Measurements from ENCODE around the gene CASTOR1. TPM values are rescaled to one million over a fixed set of nuclear protein-coding genes. Genes with fewer than 3 reads are reported as not detected.

CASTOR1 gene
- total and polyA plus RNA-seq, 2 donors (not counting 3 experiments of a cell fraction or from before 2014, with no cell fraction given), result 8.1 to 26.8 TPM

- no peaks in the 10 kb centered on the region for H4K20me1 ChIP-seq (replicated peaks; ENCODE audit: control insufficient read depth, extremely low read depth, insufficient read depth, low read length)
- no peak overlapping the region for H3K9ac ChIP-seq (replicated peaks; ENCODE audit: extremely low read depth, insufficient read depth, low read length)
- intact Hi-C loops (cut with micrococcal nuclease), result no loop called here
- FAIRE-seq, result no peak
- dilution Hi-C loops (cut with MboI; ENCODE audit: extremely low pct_ligation_motif_present, low sequenced_read_pairs), result no loop called here
- H3K27ac ChIP-seq (ENCODE audit: insufficient read depth, low read depth, low read length), result no peak overlapping the region
- no peak overlapping the region for H3K4me2 ChIP-seq (ENCODE audit: insufficient read depth, low read length)
- no peak for TF ChIP-seq EZH2 (IDR thresholded peaks at IDR 0.05; ENCODE audit: borderline replicate concordance, low read depth, low read length, severe bottlenecking)
- TF ChIP-seq JUN (IDR thresholded peaks at IDR 0.05; ENCODE audit: borderline replicate concordance, insufficient read depth, insufficient read length, low read depth), result no peak
- no peak for TF ChIP-seq MAX (IDR thresholded peaks at IDR 0.05; ENCODE audit: insufficient read depth, insufficient read length)
- TF ChIP-seq FOS (IDR thresholded peaks at IDR 0.05; ENCODE audit: borderline replicate concordance, insufficient read depth, low read length), result no peak
- no peak for TF ChIP-seq CTCF (IDR thresholded peaks at IDR 0.05; ENCODE audit: extremely low read depth in 1 of 2, insufficient read depth in 1 of 2, low read depth in 1 of 2, low read length in 2 of 2)
- TF ChIP-seq MYC (IDR thresholded peaks at IDR 0.05; ENCODE audit: low read depth, low read length), result no peak
- TF ChIP-seq GATA2 (IDR thresholded peaks at IDR 0.05; ENCODE audit: insufficient read depth, insufficient read length, low read depth, low read length), result no peak
- H3K27me3 ChIP-seq (ENCODE audit: control insufficient read depth in 2 of 2, insufficient read depth in 2 of 2, low read length in 2 of 2), result no peaks in the 10 kb centered on the region
- CTCF ChIA-PET, result interaction anchor here (0.7 kb wide), 1 partner anchor 33 kb away, joined by 3 read pairs; the partner anchor contains the start of gene TBC1D10A
- no peak for DNase-seq (ENCODE audit: low read depth, low spot score)
- no TSS peak for BruUV-seq (replicated peaks)
- peaks cover 18% of the 10 kb centered on the region for H3K4me1 ChIP-seq (ENCODE audit: control insufficient read depth, extremely low read depth, insufficient read depth, low read length)
- no peaks in the 10 kb centered on the region for H3K79me2 ChIP-seq (ENCODE audit: control insufficient read depth, insufficient read depth, low read length)
- no peaks in the 10 kb centered on the region for H3K9me1 ChIP-seq (replicated peaks; ENCODE audit: control insufficient read depth, extremely low read depth, insufficient read depth, low read length)
- no peak overlapping the region for H2AFZ ChIP-seq (ENCODE audit: low read depth, low read length)
- H3K36me3 ChIP-seq (ENCODE audit: control insufficient read depth in 2 of 2, extremely low read depth in 1 of 2, insufficient read depth in 2 of 2, low read length in 2 of 2), result peaks cover 0 to 29% of the 10 kb centered on the region in 2 experiments
- H3K9me3 ChIP-seq (replicated peaks; ENCODE audit: control insufficient read depth, insufficient read depth, low read length), result no peaks in the 10 kb centered on the region
- POLR2A ChIA-PET, result interaction anchor here (0.6 kb wide), 1 partner anchor 341 kb away, joined by 3 read pairs; no protein-coding TSS in a partner anchor
- no peak overlapping the region for H3K4me3 ChIP-seq (replicated peaks in 1 of 3; ENCODE audit: insufficient read depth in 1 of 3, low read depth in 1 of 3, low read length in 3 of 3)
Measured at GRCh38 chr22:30294066-30294465, 4.8 kb upstream of the CASTOR1 start.

Measured in endothelial cell of umbilical vein (primary cell).